CD4-positive, alpha-beta T cell (primary cell): ENCODE data around the gene NEURL2. TPM values are rescaled to one million over a fixed set of nuclear protein-coding genes. Genes with fewer than 3 reads are reported as not detected.

Source experiments
- ATAC-seq: fragments of 200-7000 bp; cut with Tn5 transposase; one replicate; pipeline ENCODE4 v1.10.0; 2022; ENCODE audit warnings: mild to moderate bottlenecking; ENCODE audit not compliant: poor library complexity
- CTCF ChIA-PET: fragments of 350-600 bp; sonication (Branson Sonifier 250); formaldehyde crosslinking; loops from one replicate; lab custom pipeline; 2021; ENCODE audit warnings: antibody characterized with exemption, inconsistent platforms; lab: Charles Lee
- POLR2A ChIA-PET: fragments of 350-600 bp; sonication (Branson Sonifier 250); formaldehyde crosslinking; loops from one replicate; lab custom pipeline; 2021; ENCODE audit warnings: antibody characterized with exemption, inconsistent platforms; lab: Charles Lee
- DNase-seq, 14 experiments: peaks; one replicate each; pipeline ENCODE4 v3.0.0-alpha.2; 2013 to 2020; ENCODE audit warnings: mixed read lengths in 2 of 14
- H3K27ac ChIP-seq, 2 donors: one replicate each; pipeline versions ENCODE4 v1.5.1 to v1.7.0; 2013; ENCODE audit warnings: low read length in 2 of 2, low read depth in 1 of 2, mild to moderate bottlenecking in 1 of 2
- H3K27me3 ChIP-seq, 2 experiments: 1 replicate in 1 of 2; 2 replicates in 1 of 2; pipeline versions ENCODE4 v1.6.1 to v1.7.0; 2013; ENCODE audit warnings: low read length in 2 of 2, control low read depth in 1 of 2, mild to moderate bottlenecking in 1 of 2, moderate library complexity in 1 of 2; ENCODE audit not compliant: insufficient read depth in 2 of 2, control insufficient read depth in 1 of 2
- H3K36me3 ChIP-seq: one replicate; pipeline ENCODE4 v1.6.1; 2013; ENCODE audit warnings: low read length, control low read depth; ENCODE audit not compliant: insufficient read depth
- H3K4me1 ChIP-seq: one replicate; pipeline ENCODE4 v1.6.1; 2013; ENCODE audit warnings: low read length, control low read depth; ENCODE audit not compliant: insufficient read depth
- H3K4me3 ChIP-seq: one replicate; pipeline ENCODE4 v1.5.1; 2013; ENCODE audit warnings: mild to moderate bottlenecking, low read length, moderate library complexity
- H3K9me3 ChIP-seq, 2 experiments: 1 replicate in 1 of 2; 2 replicates in 1 of 2; pipeline versions ENCODE4 v1.6.1 to v1.7.0; 2013; ENCODE audit warnings: low read length in 2 of 2, mild to moderate bottlenecking in 2 of 2, control low read depth in 1 of 2, moderate library complexity in 1 of 2; ENCODE audit not compliant: control insufficient read depth in 1 of 2, insufficient read depth in 1 of 2
- H3K27ac Mint-ChIP-seq: one replicate; pipeline ENCODE4 v1.8.0; 2020; ENCODE audit warnings: mixed read lengths
- H3K27me3 Mint-ChIP-seq: one replicate; pipeline ENCODE4 v1.8.0; 2021; ENCODE audit warnings: mixed read lengths
- H3K36me3 Mint-ChIP-seq: one replicate; pipeline ENCODE4 v1.8.0; 2021; ENCODE audit warnings: low read depth, mixed read lengths
- H3K4me1 Mint-ChIP-seq: one replicate; pipeline ENCODE4 v1.8.0; 2021; ENCODE audit warnings: low read depth, mixed read lengths
- H3K4me3 Mint-ChIP-seq: one replicate; pipeline ENCODE4 v1.8.0; 2020; ENCODE audit warnings: mild to moderate bottlenecking, mixed read lengths
- H3K9me3 Mint-ChIP-seq: one replicate; pipeline ENCODE4 v1.8.0; 2020; ENCODE audit warnings: mixed read lengths
- intact Hi-C, 2 experiments: fragments of 100-400 bp; cut with DNase I in 1 of 2; cut with micrococcal nuclease in 1 of 2; formaldehyde crosslinking; loops; one replicate each; pipeline versions ENCODE4 v1.15.1 to v1.9.0; 2023 to 2025; cut with DNase I, micrococcal nuclease
- total RNA-seq, 174 experiments: library from RNA in 2 of 174; stranded (reverse) in 2 of 174; gene quantifications; one replicate each; pipeline ENCODE4 v1.2.3 and lab custom pipeline; 2021 to 2026
- TF ChIP-seq, protein P1 (sequence below): fragments of 200-600 bp; IDR thresholded peaks from one replicate; pipeline ENCODE4 v1.8.0; 2022; ENCODE audit warnings: antibody characterized with exemption, mild to moderate bottlenecking

Gene NEURL2
- total RNA-seq, 2 experiments from 2014 or later, result 1.5 to 2.5 TPM

DNA sequence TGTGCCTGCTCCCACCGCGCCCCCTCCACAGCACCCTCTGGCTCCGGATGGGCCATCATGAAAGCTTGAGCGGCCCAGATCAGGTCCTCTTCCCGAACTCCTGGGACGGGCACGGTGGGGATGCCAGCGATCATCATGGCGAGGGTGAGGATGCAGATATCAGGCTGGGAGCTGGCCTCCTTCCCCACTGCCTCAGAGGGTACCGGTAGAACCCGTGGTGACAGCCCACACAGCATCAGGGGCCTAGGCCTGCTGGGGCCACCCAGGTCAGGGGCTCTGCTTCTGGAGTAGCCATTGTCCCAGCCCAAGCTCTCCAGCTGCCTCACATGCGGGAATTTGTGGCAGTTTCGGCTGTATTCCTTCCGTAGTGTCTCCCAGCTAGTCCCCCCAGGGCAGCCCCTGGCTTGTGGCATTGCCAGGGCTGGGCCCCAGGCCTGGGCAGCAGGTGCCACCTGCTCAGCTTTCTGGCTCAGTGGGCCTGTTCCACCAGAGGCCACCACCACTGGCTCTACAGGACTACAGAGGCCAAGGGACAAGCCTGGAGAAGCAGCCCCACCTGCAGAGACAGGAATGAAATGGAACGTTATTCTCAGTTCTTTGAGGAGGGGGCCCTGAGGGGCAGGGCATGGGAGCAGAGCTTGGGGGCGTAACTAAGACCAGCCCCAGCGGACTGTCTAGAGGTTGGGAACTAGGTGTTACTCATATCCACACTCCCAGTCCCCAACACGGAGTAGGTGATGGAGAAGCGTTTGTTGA, 4.2 kb downstream of the NEURL2 start:
- intact Hi-C loops, result no loop called here
- Histone ChIP-seq H3K36me3 (peaks cover 20% of the 10 kb centered on the region), H3K27ac (no peak overlapping the region), H3K4me1 (peaks cover 55% of the 10 kb centered on the region), H3K27me3 (no peaks in the 10 kb centered on the region), H3K9me3 (no peaks in the 10 kb centered on the region), H3K4me3 (no peak overlapping the region)
- Mint-ChIP-seq H3K4me3 (no peak overlapping the region), H3K4me1 (peaks cover 63% of the 10 kb centered on the region), H3K36me3 (peaks cover 46% of the 10 kb centered on the region), H3K27me3 (no peaks in the 10 kb centered on the region), H3K9me3 (no peaks in the 10 kb centered on the region), H3K27ac (no peak overlapping the region)
- TF ChIP-seq, protein P1, sequence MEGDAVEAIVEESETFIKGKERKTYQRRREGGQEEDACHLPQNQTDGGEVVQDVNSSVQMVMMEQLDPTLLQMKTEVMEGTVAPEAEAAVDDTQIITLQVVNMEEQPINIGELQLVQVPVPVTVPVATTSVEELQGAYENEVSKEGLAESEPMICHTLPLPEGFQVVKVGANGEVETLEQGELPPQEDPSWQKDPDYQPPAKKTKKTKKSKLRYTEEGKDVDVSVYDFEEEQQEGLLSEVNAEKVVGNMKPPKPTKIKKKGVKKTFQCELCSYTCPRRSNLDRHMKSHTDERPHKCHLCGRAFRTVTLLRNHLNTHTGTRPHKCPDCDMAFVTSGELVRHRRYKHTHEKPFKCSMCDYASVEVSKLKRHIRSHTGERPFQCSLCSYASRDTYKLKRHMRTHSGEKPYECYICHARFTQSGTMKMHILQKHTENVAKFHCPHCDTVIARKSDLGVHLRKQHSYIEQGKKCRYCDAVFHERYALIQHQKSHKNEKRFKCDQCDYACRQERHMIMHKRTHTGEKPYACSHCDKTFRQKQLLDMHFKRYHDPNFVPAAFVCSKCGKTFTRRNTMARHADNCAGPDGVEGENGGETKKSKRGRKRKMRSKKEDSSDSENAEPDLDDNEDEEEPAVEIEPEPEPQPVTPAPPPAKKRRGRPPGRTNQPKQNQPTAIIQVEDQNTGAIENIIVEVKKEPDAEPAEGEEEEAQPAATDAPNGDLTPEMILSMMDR, result no peak
- POLR2A ChIA-PET, result interaction anchor here (1.2 kb wide), 1 partner anchor 30 kb away, joined by 3 read pairs; the partner anchor contains the start of genes ACOT8 and ZSWIM3
- ATAC-seq (no peak), DNase-seq (no peak)
- CTCF ChIA-PET, result interaction anchor here (1.4 kb wide), 1 partner anchor 88 kb away, joined by 3 read pairs; no protein-coding TSS in a partner anchor

GRCh38 chr20:45883100-45883469, 7.9 kb downstream of the NEURL2 start:
- Histone ChIP-seq H3K9me3 (no peaks in the 10 kb centered on the region), H3K4me1 (peaks cover 52% of the 10 kb centered on the region), H3K27ac (no peak overlapping the region), H3K27me3 (no peaks in the 10 kb centered on the region), H3K4me3 (no peak overlapping the region), H3K36me3 (peaks cover 25% of the 10 kb centered on the region)
- DNase-seq (no peak), ATAC-seq (no peak)
- Mint-ChIP-seq H3K27ac (peak overlapping the region; percentile 86), H3K27me3 (no peaks in the 10 kb centered on the region), H3K36me3 (peaks cover 42% of the 10 kb centered on the region), H3K4me3 (peak overlapping the region; percentile 54), H3K9me3 (no peaks in the 10 kb centered on the region), H3K4me1 (peaks cover 49% of the 10 kb centered on the region)
- TF ChIP-seq, protein P1, result no peak
- ChIA-PET POLR2A (interaction anchor here (5.6 kb wide), 1 partner anchor 52 kb away, joined by 57 read pairs; the partner anchor contains the start of gene PCIF1), CTCF (no interaction called here)
- intact Hi-C loops, result no loop called here

DNA sequence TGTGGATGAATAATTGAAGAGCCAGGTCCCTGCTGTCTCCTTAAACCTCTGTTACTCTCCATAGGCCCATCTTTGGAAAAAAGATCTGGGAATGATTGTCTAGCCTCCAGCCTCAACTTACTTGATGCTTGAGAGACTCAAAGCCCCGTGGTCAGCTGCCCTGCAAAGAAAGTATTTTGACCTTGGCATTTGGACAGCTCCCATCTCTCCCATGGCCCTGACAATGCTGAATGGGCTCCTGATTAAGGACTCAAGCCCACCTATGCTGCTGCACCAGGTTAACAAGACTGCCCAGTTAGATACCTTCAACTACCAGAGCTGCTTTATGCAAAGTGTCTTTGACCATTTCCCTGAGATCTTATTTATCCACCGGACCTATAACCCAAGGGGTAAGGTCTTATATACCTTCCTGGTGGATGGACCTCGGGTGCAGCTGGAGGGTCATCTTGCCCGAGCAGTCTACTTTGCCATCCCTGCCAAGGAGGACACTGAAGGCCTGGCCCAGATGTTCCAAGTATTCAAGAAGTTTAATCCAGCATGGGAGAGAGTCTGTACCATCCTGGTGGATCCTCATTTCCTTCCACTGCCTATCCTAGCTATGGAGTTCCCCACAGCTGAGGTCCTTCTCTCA, 8.4 kb downstream of the NEURL2 start:
- H3K36me3 Mint-ChIP-seq, result peaks cover 41% of the 10 kb centered on the region
- Histone ChIP-seq H3K36me3 (peaks cover 30% of the 10 kb centered on the region), H3K4me3 (no peak overlapping the region), H3K27ac (no peak overlapping the region), H3K27me3 (no peaks in the 10 kb centered on the region), H3K4me1 (peaks cover 52% of the 10 kb centered on the region), H3K9me3 (no peaks in the 10 kb centered on the region)
- peak overlapping the region; percentile 73 for H3K4me3 Mint-ChIP-seq
- TF ChIP-seq, protein P1, result no peak
- no peaks in the 10 kb centered on the region for H3K27me3 Mint-ChIP-seq
- DNase-seq (no peak), ATAC-seq (no peak)
- intact Hi-C loops, result no loop called here
- POLR2A ChIA-PET, result interaction anchor here (2.8 to 5.6 kb wide), 3 partner anchors 9 to 88 kb away, joined by 23 to 78 read pairs (median 57); partner anchors contain the start of genes CTSA, NEURL2, PCIF1 and ZNF335
- peak overlapping the region; percentile 86 for H3K27ac Mint-ChIP-seq
- H3K4me1 Mint-ChIP-seq, result peaks cover 49% of the 10 kb centered on the region
- no peaks in the 10 kb centered on the region for H3K9me3 Mint-ChIP-seq
- CTCF ChIA-PET, result no interaction called here
